B cell (primary cell): ENCODE data around the gene SLC7A1. TPM values are rescaled to one million over a fixed set of nuclear protein-coding genes. Genes with fewer than 3 reads are reported as not detected.

Experiments
- ATAC-seq: fragments of 200-7000 bp; cut with Tn5 transposase; one replicate; pipeline ENCODE4 v1.10.0; 2021; ENCODE audit warnings: low read depth, mild to moderate bottlenecking, moderate number of reproducible peaks, moderate library complexity
- CTCF ChIA-PET: fragments of 350-600 bp; sonication (Branson Sonifier 250); formaldehyde crosslinking; loops from one replicate; lab custom pipeline; 2021; ENCODE audit warnings: antibody characterized with exemption, inconsistent platforms; lab: Charles Lee
- POLR2A ChIA-PET: fragments of 350-600 bp; sonication (Branson Sonifier 250); formaldehyde crosslinking; loops from one replicate; lab custom pipeline; 2021; ENCODE audit warnings: antibody characterized with exemption; lab: Charles Lee
- DNase-seq: peaks from one replicate; pipeline ENCODE4 v3.0.0; 2013
- H2AFZ ChIP-seq: 2 replicates; pipeline ENCODE4 v1.6.1; 2012; ENCODE audit warnings: mild to moderate bottlenecking, low read depth, low read length; ENCODE audit not compliant: insufficient read depth, poor library complexity, severe bottlenecking
- H3K27ac ChIP-seq, 2 donors: 1 replicate in 1 of 2; 2 replicates in 1 of 2; pipeline ENCODE4 v1.5.1; 2012 to 2013; ENCODE audit warnings: low read length in 2 of 2, mild to moderate bottlenecking in 2 of 2, moderate library complexity in 1 of 2
- H3K27me3 ChIP-seq, 4 experiments: fragments of 200-600 bp in 1 of 4; sonication (generic) in 1 of 4; replicated peaks in 1 of 4; 1 replicate in 2 of 4; 2 replicates in 2 of 4; pipeline versions ENCODE4 v1.6.1 to v1.7.0; 2013 to 2016; ENCODE audit warnings: low read length in 3 of 4, mild to moderate bottlenecking in 2 of 4, mixed read lengths in 1 of 4, moderate library complexity in 1 of 4; ENCODE audit not compliant: insufficient read depth in 4 of 4, control insufficient read depth in 3 of 4; ENCODE audit errors: control extremely low read depth in 1 of 4
- H3K36me3 ChIP-seq, 2 experiments: replicated peaks in 1 of 2; 1 replicate in 1 of 2; 2 replicates in 1 of 2; pipeline versions ENCODE4 v1.6.1 to v1.7.1; 2013; ENCODE audit warnings: low read length in 1 of 2; ENCODE audit not compliant: insufficient read depth in 2 of 2, control insufficient read depth in 1 of 2; ENCODE audit errors: control extremely low read depth in 1 of 2, extremely low read depth in 1 of 2
- H3K4me1 ChIP-seq, 2 donors: fragments of 200-600 bp in 1 of 2; sonication (generic) in 1 of 2; 1 replicate in 1 of 2; 2 replicates in 1 of 2; pipeline versions ENCODE4 v1.5.1 to v1.6.1; 2013 to 2017; ENCODE audit warnings: low read length in 2 of 2; ENCODE audit not compliant: control insufficient read depth in 2 of 2, insufficient read depth in 2 of 2
- H3K4me2 ChIP-seq: replicated peaks from 2 replicates; pipeline ENCODE3; 2012; ENCODE audit warnings: mild to moderate bottlenecking, low read depth, low read length; ENCODE audit not compliant: poor library complexity, severe bottlenecking
- H3K4me3 ChIP-seq, 5 experiments: fragments of 200-600 bp in 1 of 5; sonication (generic) in 1 of 5; 1 replicate in 3 of 5; 2 replicates in 2 of 5; pipeline versions ENCODE4 v1.5.1 to v1.7.0; 2011 to 2016; ENCODE audit warnings: low read length in 4 of 5, mild to moderate bottlenecking in 4 of 5, low read depth in 2 of 5, control low read depth in 1 of 5, moderate library complexity in 1 of 5; ENCODE audit not compliant: insufficient read depth in 1 of 5; ENCODE audit errors: control extremely low read depth in 1 of 5, extremely low read depth in 1 of 5
- H3K79me2 ChIP-seq: fragments of 200-600 bp; sonication (generic); one replicate; pipeline ENCODE4 v1.6.0; 2016; ENCODE audit warnings: low read length; ENCODE audit not compliant: control insufficient read depth, insufficient read depth
- H3K9ac ChIP-seq: fragments of 200-600 bp; sonication (generic); 2 replicates; pipeline ENCODE4 v1.6.1; 2017; ENCODE audit warnings: mild to moderate bottlenecking, low read length, moderate library complexity
- H3K9me3 ChIP-seq, 3 donors: one replicate each; pipeline versions ENCODE4 v1.6.1 to v1.7.1; 2013; ENCODE audit warnings: low read length in 2 of 3; ENCODE audit not compliant: control insufficient read depth in 2 of 3, insufficient read depth in 1 of 3; ENCODE audit errors: control extremely low read depth in 1 of 3
- H4K20me1 ChIP-seq: 2 replicates; pipeline ENCODE4 v1.6.0; 2012; ENCODE audit warnings: mild to moderate bottlenecking, low read length; ENCODE audit not compliant: insufficient read depth, control insufficient read depth, poor library complexity, severe bottlenecking
- H3K27ac Mint-ChIP-seq: one replicate; pipeline ENCODE4 v1.8.0; 2021; ENCODE audit warnings: mixed read lengths
- H3K27me3 Mint-ChIP-seq: one replicate; pipeline ENCODE4 v1.8.0; 2021; ENCODE audit warnings: mixed read lengths
- H3K4me1 Mint-ChIP-seq: one replicate; pipeline ENCODE4 v1.8.0; 2021; ENCODE audit warnings: mixed read lengths
- H3K4me3 Mint-ChIP-seq: one replicate; pipeline ENCODE4 v1.8.0; 2021; ENCODE audit warnings: mixed read lengths
- H3K9me3 Mint-ChIP-seq: one replicate; pipeline ENCODE4 v1.8.0; 2022; ENCODE audit warnings: mixed read lengths; ENCODE audit not compliant: insufficient read depth
- EZH2 ChIP-seq: IDR thresholded peaks from 2 replicates; pipeline ENCODE4 v1.6.1; 2012; ENCODE audit warnings: borderline replicate concordance, low read depth, mild to moderate bottlenecking, moderate library complexity, low read length; ENCODE audit not compliant: insufficient read depth, poor library complexity, severe bottlenecking
- WGBS: methylation state at CpG from one replicate; pipeline ENCODE4 v1.1.5; 2013; ENCODE audit warnings: missing lambda C conversion rate; ENCODE audit not compliant: insufficient coverage; 5-methylcytosine and 5-hydroxymethylcytosine counted together
- intact Hi-C: fragments of 100-400 bp; cut with micrococcal nuclease; formaldehyde crosslinking; loops from one replicate; pipeline ENCODE4 v1.10.0; 2022
- polyA plus RNA-seq: library from polyadenylated mRNA; depleted of rRNA; stranded (reverse); fragments of >200 nt; gene quantifications from 2 replicates; pipeline ENCODE4 v1.2.3, GENCODE V29; 2012
- total RNA-seq, 2 donors: library from RNA; stranded (reverse); fragments of 120-200 nt in 1 of 2; gene quantifications; 1 replicate in 1 of 2; 2 replicates in 1 of 2; pipeline versions ENCODE4 v1.2.3 to v1.2.4, GENCODE V29; 2013 to 2022
- TF ChIP-seq, protein P1 (sequence below): fragments of 200-600 bp; IDR thresholded peaks from one replicate; pipeline ENCODE4 v1.8.0; 2022; ENCODE audit warnings: antibody characterized with exemption, mild to moderate bottlenecking

SLC7A1 gene
- total and polyA plus RNA-seq, 2 donors (not counting 1 experiment from before 2014, with no cell fraction given) = 3.3 to 23.1 TPM

DNA sequence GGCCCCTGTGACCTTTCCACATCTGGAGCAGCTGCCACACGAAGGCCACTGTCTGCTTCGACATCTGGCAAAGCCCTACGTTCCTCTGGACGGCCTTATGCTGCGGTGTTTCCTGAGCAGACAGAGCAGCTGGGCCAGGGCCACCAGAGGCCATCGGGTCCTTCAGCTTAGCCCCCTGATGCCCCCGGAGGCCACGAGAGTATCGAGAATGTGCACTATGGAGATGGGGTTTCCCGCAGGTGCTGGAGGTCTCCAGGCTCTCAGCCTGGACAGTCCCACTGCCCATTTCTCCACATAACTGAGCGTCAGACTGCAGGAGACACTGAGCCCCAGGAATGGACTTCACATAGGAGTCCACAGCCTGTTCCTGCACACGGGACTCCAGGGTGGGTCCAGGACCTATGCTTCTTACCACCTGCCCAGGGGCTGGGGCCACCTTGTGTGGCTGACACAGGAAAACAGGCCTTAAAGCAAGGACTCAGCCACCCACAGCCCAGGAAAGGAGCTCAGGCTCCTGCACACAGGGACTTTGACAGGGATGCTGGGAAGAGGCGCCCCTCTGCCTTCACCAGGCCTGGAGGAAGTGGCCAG, 80.7 kb downstream of the SLC7A1 start:
- Mint-ChIP-seq H3K9me3 (no peaks in the 10 kb centered on the region), H3K4me3 (no peak overlapping the region), H3K27ac (no peak overlapping the region), H3K4me1 (no peaks in the 10 kb centered on the region), H3K27me3 (no peaks in the 10 kb centered on the region)
- Histone ChIP-seq H3K27me3 (no peaks in the 10 kb centered on the region), H4K20me1 (no peaks in the 10 kb centered on the region), H3K4me1 (no peaks in the 10 kb centered on the region), H3K27ac (no peak overlapping the region), H3K9ac (no peak overlapping the region), H3K79me2 (no peaks in the 10 kb centered on the region), H3K9me3 (no peaks in the 10 kb centered on the region), H3K4me3 (no peak overlapping the region), H3K36me3 (peaks cover 0 to 50% of the 10 kb centered on the region in 2 experiments), H3K4me2 (no peak overlapping the region), H2AFZ (no peak overlapping the region)
- ChIA-PET POLR2A (no interaction called here), CTCF (interaction anchor here (0.6 kb wide), 1 partner anchor 40 kb away, joined by 4 read pairs; no protein-coding TSS in a partner anchor)
- intact Hi-C loops = no loop called here
- ATAC-seq (no peak), DNase-seq (no peak)
- 89% methylated on average over 13 of the region's 13 CpGs for WGBS
- TF ChIP-seq, protein P1, sequence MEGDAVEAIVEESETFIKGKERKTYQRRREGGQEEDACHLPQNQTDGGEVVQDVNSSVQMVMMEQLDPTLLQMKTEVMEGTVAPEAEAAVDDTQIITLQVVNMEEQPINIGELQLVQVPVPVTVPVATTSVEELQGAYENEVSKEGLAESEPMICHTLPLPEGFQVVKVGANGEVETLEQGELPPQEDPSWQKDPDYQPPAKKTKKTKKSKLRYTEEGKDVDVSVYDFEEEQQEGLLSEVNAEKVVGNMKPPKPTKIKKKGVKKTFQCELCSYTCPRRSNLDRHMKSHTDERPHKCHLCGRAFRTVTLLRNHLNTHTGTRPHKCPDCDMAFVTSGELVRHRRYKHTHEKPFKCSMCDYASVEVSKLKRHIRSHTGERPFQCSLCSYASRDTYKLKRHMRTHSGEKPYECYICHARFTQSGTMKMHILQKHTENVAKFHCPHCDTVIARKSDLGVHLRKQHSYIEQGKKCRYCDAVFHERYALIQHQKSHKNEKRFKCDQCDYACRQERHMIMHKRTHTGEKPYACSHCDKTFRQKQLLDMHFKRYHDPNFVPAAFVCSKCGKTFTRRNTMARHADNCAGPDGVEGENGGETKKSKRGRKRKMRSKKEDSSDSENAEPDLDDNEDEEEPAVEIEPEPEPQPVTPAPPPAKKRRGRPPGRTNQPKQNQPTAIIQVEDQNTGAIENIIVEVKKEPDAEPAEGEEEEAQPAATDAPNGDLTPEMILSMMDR = no peak
- no peak for TF ChIP-seq EZH2

DNA sequence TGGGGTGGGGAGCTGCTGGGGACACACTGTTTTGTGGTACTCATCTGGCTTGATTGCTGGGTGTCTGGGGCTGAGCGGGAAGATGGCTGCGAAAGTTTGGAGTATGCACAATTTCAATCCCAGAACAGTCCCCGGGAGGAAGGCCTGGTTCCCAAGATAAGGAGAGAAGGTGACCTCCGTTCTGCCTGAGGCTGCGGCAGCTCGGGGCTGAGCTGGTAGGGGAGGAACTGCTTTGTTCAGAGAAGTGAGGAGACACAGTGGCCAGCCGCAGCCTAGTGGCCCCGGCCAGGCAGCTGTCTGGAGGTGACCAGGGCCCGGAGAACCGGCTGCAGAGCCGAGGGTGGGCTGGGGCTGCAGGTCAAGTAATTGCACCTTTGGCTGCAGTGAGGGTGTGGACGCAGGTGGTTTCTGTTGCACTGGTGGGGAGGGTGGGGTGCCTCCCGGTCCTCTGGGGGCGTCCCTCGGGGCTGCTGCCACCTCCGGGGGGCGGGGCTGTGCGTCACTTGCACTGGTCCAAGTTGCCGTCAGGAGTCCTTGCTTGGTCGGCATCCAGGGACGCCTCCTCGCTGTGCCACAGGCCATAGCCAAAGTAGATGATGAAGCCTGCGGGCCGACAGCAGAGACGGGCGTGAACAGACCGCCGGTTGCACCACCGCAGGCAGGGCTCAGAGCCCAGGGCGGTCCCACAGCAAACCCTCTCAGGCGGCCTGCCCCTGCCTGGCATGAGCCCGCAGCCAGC, 81.3 kb downstream of the SLC7A1 start:
- Histone ChIP-seq H3K4me1 (no peaks in the 10 kb centered on the region), H3K79me2 (no peaks in the 10 kb centered on the region), H3K4me3 (no peak overlapping the region), H3K9ac (no peak overlapping the region), H4K20me1 (no peaks in the 10 kb centered on the region), H3K4me2 (no peak overlapping the region), H3K27ac (no peak overlapping the region), H2AFZ (no peak overlapping the region), H3K27me3 (no peaks in the 10 kb centered on the region), H3K36me3 (peaks cover 0 to 44% of the 10 kb centered on the region in 2 experiments), H3K9me3 (no peaks in the 10 kb centered on the region)
- ChIA-PET CTCF (no interaction called here), POLR2A (no interaction called here)
- DNase-seq (no peak), ATAC-seq (no peak)
- no peak overlapping the region for H3K27ac Mint-ChIP-seq
- WGBS = 97% methylated on average over 32 of the region's 32 CpGs
- no peaks in the 10 kb centered on the region for H3K9me3 Mint-ChIP-seq
- intact Hi-C loops = no loop called here
- TF ChIP-seq, protein P1 = no peak
- no peak for TF ChIP-seq EZH2
- no peaks in the 10 kb centered on the region for H3K4me1 Mint-ChIP-seq
- H3K4me3 Mint-ChIP-seq = no peak overlapping the region
- H3K27me3 Mint-ChIP-seq = no peaks in the 10 kb centered on the region
